ENCODE results near the gene CMIP.
"Not testable (repeated sequence)": the region's sequence is repeated elsewhere in the genome, so short reads cannot be mapped to it uniquely, and the experiment has no call there.

The CMIP gene

DNA sequence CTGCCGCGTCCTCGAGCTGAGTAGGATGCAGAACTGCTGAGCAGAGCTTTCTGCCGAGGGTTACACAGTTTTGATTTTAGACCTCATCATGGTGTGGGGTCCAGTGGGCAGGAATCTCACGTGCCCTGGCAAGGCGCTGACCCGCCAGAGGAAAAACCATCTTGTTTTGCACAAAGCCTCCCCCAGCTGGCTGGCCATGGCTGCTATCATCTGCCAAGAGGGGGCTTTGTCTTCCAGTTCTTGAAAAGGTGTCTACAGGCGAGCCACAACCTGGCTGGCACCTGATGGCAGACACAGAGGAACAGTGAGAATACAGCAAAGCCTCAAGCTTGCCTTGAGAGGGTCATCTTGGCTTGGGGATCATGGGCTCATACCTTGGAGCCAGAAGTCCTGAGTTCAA is 118.3 kb downstream of the CMIP start:
- no peak for DNase-seq (ENCODE audit: low read depth in 1 of 2, low spot score in 1 of 2)

DNA sequence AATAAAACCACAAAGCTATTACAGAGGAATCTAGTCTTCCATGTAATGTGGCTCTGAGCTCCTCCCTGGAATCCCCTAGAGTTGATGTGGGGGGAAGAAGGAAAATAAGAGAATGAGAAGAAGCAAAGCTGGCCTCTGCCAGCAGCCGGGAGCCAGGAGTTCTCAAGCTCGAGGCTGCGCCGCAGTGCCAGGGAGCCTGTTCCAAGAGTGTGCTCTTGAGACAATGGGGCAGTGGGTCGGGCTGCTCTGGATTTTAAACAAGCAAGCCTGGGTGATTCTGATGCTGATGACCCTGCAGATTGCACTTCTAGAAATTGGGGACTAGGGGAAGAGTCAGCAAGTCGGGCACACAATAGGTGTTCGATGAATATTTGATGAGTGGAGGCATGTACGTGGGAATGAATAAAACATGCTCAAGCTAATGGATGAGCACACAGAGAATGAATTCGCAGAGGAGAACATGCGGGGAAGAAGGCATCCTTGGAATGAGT is 119.9 kb downstream of the CMIP start:
- DNase-seq (ENCODE audit: low read depth in 1 of 2, low spot score in 1 of 2) = no peak

DNA sequence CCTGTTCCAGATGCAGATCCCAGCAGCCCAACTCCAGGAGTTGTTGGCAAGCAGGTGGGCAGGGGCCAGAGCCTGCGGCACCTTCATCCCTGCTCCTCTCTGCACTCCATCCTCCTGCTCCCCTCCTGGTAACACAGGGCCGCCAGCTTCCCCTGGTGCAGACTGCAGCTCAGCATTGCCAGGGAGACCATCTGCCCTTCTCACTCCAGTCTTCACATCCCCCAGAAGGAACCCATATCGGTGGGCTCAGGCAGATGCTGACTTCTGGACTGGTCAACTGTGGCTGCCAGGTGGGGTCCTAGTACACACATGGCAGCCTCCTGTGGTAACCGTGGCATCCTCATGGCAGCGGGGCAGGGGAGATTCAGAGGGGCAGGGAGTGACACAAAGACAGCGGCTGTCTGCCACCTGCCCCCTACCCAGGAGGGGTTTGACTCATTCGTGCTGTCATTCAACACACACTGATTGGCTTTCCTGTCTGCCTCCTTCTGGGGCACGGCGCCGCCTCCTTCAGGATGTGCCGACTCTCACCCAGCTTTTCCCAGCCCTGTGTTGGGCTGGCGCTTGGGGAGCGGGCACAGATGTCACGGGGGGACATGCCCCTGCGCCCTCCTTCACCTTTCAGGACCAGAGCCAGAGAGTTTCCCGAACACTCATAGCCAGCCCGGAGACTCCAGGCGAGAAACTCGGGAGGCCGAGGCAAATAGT is 120.9 kb downstream of the CMIP start:
- no peak for DNase-seq (ENCODE audit: low read depth in 1 of 2, low spot score in 1 of 2)

DNA sequence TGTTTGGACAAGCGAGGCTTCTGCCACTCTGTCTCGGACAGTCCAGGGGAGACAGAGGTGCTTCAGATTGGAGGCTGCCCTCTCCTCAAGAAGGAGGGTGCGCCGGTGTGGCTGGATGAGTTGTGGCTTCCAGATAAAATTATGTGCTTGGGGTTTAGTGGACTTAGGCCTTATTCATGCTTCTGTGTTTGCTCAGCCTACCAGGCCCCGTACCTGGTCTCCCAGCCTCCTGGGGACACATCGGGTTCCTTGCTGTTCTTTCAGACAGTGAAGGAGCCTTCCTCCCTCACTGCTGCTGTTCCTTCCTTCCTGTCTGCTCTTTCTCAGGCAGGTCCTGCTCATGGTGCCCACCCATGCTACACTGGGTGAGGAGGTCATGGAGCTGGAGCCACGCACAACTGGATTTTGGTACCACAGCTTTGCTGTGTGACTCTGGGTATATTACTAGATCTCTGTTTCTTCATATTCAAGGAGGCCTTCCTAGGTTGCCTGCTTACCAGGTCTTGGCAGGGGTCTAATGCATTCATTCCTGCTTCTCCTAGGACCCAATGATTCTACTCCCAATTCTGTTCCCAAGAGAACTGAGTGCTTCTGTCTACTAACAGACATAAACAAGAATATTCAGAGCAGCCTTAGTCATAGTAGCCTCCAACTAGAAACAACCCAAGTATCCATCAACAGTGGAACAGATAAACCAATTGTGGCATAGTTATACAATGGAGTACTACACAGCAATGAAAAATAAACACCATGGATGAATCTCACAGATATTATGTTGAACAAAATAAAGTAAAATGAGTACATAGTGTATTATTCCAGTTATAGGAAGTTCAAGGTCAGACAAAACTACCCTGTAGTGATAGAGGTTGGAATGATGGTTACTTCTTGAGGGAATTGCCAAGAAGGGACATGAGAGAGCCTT is 121.7 kb downstream of the CMIP start:
- DNase-seq (ENCODE audit: low read depth in 1 of 2, low spot score in 1 of 2) = no peak

DNA sequence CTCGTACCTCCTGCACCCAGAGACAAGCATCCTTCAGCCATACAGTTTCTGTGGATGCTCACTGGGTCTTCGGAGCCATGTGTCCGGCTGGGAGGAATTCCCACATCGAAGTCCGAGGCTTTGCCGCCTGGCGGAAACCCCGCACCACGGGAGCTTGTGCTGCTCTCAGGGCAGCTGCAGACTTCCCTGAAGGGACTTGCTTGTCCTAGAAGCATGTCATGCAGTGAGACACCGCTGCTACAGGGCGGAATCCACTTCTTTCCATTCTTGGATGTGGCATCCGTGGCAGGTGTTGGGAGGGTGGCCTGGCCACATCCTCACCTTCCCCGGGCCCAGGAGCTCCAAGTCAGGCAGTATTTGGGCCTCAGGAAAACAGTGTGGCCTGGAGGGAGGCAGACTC is 122.5 kb downstream of the CMIP start:
- no peak for DNase-seq (ENCODE audit: low read depth in 1 of 2, low spot score in 1 of 2)

DNA sequence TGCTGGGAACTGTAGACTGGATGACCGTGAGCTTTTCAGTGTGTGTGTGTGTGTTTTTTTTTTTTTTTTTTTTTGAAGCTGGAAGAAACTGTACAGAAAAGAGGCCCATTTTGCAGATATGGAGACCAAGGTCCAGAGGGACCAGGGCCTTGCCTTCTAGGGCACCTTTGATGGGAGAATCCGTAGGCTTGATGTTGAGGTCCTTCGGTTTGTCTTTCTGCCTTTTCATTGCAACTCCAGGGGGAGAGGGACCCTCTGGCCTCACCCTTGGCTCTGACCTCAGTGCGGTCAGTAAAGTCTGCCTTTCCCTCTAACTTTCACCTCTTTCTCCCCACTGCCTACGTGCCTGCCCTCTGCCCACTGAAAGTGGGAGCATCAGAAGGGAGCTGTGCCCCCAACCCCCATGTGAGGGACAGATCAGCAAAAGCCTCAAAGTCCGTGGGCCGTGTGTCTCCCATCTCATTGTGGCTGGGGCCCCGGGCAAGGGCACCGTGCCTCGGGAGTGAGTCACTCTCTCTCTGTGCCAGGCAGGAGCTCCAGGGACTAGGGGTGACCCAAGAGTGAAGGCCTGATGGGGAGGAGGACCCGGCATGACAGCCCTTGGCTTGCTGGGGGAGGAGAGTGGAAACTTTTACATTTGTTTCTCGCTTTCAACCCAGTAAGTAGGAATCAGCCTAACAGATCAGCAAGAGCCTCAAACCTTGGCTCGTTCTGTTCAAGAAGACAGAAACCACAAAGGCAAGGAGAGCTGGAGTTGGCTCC is 123.6 kb downstream of the CMIP start:
- DNase-seq (ENCODE audit: low read depth in 1 of 2, low spot score in 1 of 2) = peak in 1 of 2 donors; percentile 11

DNA sequence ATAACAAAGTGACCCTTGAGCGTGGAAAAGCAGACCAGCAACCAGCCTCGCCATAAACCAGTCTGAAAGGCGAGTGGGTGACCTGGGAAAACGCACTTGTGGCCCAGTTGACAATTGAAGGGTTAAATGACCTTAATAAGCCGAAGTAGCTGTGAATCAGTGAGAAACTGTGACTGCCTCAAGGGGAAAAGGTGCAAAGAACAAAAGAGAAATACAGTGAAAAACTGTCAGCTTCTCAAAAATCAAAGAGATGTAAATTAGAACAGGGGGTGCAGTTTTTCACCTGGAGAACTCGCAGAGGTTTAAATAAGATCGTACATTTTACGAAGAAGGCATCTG is 124.1 kb downstream of the CMIP start:
- no peak for DNase-seq (ENCODE audit: low read depth in 1 of 2, low spot score in 1 of 2)

DNA sequence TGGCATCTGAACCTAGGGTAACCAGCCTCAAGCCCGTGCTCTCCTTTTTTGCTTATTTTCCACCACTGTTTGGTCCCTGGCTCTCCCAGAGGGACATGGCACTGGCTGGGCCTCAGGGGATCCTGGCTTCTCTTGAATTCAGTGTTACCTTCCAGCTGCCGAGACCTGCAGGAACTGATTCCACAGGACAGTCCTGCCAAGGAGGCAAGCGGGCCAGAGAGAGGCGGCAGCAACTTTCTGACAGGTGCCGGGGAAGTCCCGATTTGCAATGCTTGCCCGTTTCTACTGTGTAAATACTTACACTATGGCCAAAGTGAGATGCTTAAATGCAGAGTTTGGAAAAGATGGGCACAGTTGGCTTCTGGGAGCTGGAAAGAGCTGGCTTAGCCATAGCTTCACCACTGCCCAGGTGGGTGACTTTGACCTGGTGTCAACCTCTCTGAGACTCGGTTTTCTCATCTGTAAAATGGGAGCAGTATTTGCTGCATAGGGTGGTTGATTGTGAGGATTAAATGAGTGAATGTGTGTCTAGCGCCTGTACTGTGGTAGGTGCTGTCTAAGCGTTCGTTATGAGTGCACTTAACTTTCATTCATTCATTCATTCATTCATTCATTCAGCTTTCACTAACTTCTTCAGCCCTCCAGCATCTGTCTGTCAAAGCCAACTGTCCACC is 124.9 kb downstream of the CMIP start:
- no peak for DNase-seq (ENCODE audit: low read depth in 1 of 2, low spot score in 1 of 2)

DNA sequence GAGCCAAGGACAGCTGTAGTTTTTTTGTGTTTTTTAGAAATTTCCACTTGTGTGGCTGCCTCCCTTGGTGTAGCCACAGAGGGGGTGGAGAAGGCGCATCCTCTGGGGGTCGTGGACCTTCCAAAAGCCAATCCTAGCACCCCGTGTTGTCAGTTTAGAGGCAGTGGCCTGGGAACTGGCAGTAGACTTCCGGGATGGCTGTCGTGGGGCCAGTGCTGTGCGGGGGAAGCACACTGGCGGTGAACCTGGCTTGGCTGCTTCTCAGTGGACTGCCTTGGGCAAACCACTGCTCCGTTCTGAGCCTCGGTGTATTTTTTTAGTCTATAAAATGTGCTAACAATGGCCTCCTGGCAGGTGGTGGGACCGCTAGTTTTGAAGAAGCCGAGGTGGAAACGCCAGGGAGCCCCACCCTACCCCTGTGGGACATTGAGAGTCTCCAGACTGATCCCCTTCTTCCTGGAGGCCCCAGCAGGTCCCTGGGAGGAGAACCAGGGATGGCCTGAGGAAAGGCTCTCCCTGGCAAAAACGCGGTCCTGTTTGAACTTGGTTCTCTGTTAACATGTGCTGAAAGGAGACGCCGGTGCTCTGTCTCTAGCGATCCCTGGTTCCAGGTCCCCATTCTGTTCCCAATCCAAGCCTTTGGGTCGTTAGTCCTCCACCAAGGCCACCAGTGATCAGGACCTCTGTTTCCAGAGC is 125.7 kb downstream of the CMIP start:
- no peak for DNase-seq (ENCODE audit: low read depth in 1 of 2, low spot score in 1 of 2)

DNA sequence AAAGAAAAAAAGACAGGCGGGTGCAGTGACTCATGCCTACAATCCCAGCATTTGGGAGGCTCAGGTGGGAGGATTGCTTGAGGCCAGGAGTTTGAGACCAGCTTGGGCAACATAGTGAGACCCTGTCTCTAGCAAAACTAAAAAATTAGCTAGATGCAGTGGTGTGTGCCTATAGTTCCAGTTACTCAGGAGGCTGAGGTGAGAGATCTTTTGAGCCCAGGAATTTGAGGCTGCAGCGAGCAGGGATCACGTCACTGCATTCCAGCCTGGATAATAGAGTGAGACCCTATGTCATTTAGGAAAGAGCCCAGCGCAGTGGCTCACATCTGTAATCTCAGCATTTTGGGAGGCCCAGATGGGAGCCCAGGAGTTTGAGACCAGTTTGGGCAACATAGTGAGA is 126.6 kb downstream of the CMIP start:
- no peak for DNase-seq (ENCODE audit: low read depth in 1 of 2, low spot score in 1 of 2)

DNA sequence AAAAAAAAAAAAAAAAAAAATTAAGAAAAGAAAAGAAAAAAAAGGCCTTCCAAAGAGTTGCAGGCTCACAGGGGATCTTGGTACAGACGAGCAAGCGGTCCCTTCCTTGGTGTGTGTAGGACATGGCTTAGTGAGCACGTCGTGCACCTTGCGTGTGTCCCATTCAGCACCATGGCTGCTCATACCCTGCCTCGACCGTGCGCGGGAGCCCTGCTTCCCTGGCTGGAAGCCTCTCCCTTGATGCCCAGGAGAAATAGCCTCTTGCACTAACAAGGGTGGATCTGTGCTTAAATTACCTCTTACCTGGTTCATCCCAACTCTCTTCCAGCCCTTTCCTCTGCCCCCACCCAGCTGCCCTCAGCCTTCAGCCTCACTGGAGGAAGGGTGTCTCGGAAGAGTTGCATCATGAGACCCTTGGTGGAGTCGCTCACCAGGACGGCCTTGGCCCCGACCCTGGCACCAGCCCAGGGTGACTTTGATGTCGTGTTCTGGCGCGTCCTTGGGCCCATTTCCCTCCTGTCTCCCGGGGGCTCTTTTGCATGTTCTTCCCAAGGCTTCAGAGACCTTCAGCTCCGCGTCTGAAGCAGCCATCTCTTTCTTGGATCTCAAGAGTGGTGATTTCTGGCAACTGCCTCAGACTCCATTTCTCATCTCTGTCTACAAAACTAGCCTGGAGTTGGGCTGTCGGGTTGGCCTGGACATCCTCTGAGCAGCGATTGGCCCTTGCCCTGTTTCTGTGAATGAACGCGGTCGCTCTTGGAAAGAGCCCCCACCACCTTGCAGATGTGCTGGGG is 127.2 kb downstream of the CMIP start:
- no peak for DNase-seq (ENCODE audit: low read depth in 1 of 2, low spot score in 1 of 2)

DNA sequence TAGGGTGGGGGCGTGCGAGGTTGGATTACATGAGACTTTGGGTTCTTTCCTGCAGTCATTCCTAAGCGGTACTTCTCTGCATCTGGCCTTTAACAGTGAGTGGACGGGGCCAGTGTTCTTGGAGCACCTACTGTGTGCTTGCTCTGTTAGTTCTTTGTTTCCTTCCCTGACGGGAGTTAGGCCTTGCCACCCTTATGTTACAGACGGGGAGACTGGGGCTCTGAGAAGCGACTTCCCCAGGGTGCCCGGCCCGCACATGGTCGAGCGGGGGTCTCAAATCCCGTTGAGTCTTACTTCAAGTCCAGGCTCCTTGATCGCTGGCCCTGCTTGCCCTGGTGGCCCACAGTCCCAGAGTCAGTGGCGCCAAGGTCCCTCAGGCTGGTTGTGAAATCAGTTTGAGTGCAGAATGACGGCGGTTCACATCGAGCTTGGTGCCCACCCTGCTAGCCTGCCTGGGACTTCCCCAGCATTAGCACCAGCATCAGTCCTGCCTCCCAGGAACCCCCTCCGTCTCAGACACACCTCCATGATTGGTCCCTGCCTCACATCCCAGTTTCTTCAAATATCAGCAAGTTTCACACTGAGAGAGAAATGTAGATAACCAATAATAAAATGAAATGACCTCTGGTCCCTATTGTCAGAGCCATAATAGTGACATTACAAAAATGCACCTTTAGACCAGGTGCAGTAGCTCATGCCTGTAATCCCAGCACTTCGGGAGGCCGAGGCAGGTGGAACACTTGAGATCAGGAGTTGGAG is 128.0 kb downstream of the CMIP start:
- no peak for DNase-seq (ENCODE audit: low read depth in 1 of 2, low spot score in 1 of 2)

DNA sequence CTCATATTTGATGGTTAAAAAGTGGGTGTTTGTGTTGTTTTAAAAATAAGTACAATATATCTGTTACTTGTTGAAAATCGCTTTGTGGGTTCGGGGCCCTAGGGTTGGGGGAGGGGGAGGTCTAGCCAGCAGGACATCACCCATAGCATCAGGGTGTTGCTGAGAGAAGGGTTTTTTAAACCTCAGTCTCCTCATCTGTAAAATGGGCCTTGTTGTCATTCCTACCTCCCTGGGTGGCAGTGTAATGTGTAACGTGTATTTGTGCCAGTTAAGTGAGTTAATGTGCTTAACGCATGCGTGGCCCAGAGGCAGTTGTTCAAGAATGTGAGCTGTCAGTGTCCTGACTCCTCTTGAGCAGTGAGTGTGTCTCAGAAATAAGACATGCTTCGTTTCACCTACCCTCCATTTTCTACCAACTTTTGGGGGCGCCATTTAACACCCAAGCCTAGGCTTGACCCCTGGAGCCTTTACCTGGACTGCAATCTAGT is 129.0 kb downstream of the CMIP start:
- DNase-seq (ENCODE audit: low read depth in 1 of 2, low spot score in 1 of 2) = no peak

DNA sequence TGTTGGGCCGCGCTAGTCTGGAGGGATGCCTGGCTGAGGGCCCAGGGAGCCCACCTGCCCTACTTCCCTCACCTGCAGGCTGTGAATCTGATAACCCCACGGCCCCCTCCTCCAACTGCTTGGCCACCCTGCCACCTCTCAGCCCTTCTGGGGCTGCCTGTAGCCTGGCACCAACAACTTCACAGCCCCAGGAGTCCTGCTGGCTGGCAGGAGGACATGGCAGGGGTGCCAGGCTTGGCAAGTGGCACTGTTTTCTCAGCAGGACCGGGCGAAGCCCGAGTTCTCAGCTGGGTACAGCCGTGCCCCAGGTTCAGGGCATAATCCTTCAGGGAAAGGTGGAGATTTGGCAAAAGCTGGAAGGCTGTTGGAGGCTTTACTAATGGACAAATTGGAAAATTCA is 129.6 kb downstream of the CMIP start:
- DNase-seq (ENCODE audit: low read depth in 1 of 2, low spot score in 1 of 2) = no peak

DNA sequence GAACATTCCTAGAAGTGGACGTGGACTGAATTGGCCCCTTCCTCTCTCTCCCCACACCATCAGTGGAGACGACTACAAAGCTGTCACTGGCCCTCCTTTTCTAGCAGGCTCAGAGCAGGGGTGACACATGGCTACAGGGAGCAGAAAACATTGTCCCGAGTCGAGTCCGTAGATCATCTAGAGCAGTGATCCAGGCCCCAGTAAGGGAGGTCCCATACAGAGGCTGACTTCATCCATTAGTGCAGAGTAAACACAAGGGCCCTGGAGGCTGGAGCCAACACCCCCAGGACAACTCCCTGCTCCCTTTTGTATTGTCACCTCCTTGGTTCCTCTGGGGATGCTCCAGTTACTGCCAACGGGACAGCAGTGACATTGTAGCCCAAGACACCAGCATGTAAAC is 130.7 kb downstream of the CMIP start:
- DNase-seq (ENCODE audit: low read depth in 1 of 2, low spot score in 1 of 2) = no peak

DNA sequence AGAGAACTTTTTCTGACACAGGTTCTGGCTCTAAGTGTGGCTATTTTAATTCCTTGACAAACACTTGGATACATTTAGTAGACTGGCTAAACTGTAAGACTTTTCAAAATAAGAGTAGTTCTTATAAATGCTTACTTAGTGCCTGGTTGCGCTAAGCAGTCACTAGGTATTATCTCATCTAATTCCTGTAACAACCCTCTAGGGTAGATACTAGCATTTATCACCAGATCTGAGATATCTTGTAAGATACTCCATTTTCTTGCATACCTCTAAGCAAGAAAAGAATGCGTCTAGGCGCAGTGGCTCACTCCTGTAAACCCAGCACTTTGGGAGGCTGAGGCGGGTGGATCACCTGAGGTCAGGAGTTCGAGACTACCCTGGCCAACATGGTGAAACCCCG is 131.2 kb downstream of the CMIP start:
- no peak for DNase-seq (ENCODE audit: low read depth in 1 of 2, low spot score in 1 of 2)

DNA sequence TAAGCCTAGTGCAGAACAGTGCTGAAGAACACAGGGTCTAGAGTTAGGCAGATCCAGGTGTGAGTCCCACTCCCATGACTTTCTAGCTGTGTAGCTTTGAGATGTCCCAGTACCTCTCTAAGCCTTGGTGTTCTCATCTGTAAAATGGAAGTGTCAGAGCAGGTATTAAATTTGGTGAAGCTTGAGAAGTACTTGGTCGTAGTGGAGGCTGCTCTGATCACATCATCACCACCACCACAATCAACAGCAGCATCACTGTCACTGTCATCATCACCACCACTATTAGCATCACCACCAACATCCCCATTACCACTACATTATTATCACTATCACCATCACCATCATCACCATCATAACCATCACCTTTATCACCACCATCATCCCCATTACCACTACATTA is 132.1 kb downstream of the CMIP start:
- no peak for DNase-seq (ENCODE audit: low read depth in 1 of 2, low spot score in 1 of 2)

DNA sequence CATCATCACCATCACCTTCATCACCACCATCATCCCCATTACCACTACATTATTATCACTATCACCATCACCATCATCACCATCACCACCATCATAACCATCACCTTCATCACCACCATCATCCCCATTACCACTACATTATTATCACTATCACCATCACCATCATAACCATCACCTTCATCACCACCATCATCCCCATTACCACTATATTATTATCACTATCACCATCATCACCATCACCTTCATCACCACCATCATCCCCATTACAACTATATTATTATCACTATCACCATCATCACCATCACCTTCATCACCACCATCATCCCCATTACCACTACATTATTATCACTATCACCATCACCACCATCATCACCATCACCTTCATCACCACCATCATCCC is 132.7 kb downstream of the CMIP start:
- not testable (repeated sequence) for DNase-seq (ENCODE audit: low read depth in 1 of 2, low spot score in 1 of 2)

DNA sequence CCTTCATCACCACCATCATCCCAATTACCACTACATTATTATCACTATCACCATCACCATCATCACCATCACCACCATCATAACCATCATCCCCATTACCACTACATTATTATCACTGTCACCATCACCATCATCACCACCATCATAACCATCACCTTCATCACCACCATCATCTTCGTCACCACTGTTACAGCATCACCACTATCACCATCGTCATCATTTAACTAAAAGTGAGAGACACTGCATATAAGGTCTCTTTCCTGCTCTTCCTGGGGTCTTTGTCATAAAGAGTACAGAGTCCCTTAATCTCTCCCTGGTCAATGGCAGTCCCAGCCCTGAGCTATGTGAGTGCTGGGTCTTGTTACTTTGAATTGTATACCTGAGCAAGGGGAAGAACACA is 133.5 kb downstream of the CMIP start:
- no peak for DNase-seq (ENCODE audit: low read depth in 1 of 2, low spot score in 1 of 2)

All from activated T-helper 1 cell treated with anti-CD3 and anti-CD28 coated beads, Interleukin-2, amount 50 U/mL, for 16 hours (primary cell).